NCI-H748 (cell line): Measurements from ENCODE around the gene DMD.

Experiments
- DNase-seq: peaks from one replicate; lab custom pipeline; 2025; ENCODE audit not compliant: unreplicated experiment; lab: John Stamatoyannopoulos, UW

DMD gene

DNA sequence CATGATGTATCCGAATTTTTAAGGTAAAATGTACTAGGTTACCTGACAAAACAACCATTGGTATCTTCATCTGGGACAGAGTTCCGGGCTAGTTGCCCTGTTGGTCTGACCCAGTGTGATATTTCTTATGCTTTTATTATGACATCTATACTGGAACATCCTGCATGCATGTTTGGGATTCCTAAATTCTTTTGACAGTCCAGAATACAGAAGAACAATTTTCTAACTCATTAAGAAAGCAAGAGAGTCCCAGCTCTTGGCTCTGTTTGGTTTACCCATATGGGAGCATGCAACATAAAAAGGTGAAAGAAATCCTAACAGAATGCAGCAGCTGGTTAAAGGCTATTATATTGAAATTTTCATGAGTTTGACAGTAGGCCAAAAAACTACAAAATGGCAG, 1891.8 kb downstream of the DMD start:
- no peak for DNase-seq

DNA sequence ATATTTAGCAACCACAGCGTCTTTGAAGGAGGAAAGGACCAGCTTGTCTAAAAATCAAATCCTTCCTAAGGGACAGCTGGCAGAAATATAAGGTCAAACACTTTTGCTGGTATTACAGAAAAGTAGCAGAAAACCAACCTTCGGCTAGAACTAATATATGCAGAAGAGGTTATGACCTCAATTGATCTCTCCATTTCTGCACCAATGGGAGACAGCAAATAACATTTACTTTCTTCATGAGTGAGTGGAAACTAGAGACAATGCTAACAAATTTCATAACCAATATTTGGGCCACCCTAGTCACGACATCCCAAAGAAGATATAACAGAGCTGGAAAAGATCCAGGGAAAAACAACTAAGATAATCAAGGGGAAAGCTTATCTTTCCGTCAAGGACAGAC, 1892.5 kb downstream of the DMD start:
- DNase-seq = no peak

DNA sequence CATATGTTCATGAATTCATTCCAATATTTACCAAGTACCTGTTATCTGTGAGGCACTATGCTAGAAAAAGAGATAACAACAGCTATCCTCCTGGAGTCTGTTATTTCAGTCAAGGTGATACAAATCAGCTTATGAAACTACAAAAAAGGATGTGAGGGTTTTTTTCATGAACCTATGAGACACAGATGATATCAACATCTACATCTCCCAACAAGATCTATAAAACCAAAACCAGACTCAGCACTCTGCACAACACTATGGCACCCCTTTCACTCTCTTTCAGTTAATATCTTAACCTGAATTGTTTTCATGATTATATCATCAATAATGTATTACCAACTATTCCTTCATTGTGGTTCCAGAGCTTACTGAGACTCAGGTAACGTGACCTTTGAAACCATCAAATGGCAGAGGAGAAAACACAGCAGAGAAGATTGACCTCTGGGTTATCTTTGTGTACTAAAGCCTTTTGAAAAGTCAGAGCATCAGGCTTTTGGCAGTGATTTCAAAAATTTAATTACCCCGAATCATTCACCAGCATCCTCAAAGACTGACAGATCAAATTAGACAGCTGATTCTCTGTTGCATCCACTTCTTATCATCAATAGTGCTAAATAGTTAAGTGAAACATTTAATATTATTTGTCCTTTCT, 1894.9 kb downstream of the DMD start:
- DNase-seq = peak; percentile 21

DNA sequence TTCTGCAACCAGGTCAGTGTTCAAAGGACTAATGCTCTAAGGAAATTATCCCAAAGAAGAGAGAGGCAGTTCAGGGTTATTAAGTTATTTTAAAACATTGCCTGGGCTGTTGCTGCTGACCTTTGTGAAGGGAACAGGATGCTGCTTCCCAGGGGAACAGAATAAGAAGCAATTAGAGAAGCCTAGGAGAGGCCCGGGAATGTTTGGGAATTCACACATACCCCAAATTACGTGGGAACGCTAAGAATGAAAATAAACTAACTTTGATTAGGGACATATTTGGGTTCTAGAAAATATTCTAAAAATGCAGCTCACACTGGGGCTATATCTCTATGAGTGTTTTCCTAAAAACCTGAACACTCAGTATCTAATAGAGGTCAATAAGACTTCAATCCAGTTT, 1896.4 kb downstream of the DMD start:
- DNase-seq = no peak

DNA sequence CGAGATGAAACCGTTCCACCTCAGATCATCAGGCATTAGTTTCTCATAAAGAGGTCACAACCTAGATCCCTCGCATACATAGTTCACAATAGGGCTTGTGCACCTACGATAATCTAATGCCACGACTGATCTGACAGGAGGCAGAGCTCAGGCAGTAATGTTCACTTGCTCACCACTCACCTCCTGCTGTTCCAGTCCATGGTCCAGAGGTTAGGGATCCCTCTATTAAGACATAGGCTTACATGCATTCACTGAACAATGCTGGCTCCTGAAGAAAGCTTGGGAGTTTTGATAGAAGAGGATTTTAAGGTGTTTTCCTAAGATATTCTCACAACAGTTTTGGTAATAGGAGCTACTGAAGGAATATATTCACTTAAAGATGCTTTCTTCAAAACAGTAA, 1903.4 kb downstream of the DMD start:
- no peak for DNase-seq

DNA sequence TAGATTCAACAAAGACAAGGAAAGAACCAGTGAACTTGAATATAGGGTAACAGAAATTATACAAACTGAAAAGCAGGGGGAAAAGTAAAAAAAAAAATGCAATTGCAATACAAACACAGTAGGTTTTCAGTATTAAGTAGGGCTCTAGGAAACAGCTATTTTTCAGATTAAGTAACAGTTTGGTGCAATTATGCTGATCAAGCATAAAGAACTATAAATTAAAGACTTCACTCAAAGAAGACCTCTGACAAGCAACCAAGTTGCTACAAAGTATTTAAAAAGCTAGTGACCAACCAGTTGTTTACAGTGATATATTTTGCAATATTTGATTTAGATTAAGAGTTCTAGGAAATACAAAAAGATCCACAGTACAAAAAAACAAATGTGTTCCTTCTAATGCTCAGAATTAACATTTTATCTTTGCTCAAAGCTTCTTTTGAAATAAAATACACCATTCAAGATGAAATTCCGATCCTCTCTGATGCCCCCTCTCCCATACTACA, 1908.7 kb downstream of the DMD start:
- no peak for DNase-seq

DNA sequence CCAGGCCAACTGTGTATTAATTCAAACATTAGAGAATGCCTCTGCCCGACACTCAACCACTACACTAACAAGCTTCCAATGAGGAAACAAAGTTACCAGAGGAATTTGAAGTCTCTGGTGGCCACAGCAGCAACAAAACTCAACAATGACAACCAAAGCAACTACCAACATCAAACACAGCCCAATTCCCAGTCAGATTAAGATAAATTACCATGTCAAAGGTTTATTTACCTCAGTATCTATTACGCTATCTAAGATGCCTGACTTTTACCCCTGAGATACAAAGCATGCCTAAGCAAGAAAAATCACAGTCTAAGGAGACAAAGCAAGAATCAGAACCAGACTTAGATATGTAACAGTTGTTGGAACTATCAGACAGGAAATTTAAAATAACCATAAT, 1909.4 kb downstream of the DMD start:
- DNase-seq = no peak

DNA sequence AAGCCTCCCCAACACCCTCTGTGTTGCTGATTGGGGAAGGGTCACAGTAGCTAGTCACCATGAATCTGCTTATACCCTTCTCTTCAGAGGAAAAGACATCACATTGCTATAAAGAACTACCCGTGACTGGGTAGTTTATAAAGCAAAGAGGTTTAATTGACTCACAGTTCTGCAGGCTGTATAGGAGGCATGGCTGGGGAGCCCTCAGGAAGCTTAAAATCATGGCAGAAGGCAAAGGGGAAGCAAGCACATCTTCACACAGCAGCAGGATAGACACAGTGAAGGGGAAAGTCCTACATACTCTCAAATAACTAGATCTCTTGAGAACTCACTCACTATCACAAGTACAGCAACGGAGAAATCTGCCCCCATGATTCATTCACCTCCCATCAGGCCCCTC, 1910.1 kb downstream of the DMD start:
- no peak for DNase-seq

DNA sequence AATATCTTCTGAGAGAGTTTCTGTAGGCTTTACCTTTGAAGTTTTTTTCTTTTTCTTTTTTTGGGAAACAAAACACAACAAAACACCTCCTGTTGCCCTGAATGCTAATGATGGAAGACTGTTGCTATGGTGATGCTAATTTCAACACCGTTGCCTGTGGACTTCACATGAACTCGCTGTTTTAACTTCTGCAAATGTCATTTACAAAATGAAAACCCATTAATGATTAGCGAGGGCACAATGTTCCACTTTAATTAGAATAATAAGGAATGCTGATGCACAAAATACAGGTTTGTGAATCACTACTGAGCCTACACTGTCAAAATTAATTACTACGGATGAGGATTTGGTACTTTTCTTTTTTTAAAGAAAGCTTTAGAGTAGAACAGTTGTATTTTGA, 1912.4 kb downstream of the DMD start:
- no peak for DNase-seq

DNA sequence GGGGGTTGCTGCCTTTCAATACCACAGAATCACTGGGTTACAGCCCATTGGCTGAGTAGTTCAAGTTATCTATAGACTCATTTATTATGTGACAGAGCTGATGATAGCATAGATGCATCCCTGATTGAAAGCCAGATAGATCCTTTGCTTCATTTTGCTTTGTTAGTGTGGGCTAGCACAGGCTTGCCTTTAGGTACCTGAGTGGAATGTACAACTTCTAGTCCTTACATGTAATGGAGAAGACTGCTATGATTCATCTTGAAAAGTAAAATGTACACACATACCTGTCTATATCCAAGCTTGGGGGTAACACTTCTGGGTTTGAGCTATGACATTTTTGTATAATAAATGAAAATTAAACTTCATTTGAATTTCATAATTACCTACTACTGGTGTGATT, 1913.5 kb downstream of the DMD start:
- DNase-seq = no peak

DNA sequence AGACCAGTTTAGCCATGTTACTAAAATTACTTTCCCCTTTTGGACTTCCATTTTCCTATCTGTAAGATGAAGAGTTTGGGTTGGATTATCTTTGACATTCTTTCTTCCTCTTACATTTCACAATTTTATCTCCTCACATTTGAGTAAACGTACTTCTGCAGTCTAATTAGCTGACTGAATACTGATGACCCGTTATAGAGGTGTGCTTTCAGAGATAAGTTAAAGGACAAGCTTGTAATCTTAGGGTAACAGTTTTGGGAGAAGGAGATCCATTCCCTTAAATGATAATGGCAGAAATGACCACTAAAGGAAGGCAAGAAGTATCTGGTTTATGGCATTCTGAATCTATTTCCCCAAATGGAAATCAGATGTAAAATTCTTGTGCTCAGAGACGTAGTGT, 1916.9 kb downstream of the DMD start:
- DNase-seq = no peak

DNA sequence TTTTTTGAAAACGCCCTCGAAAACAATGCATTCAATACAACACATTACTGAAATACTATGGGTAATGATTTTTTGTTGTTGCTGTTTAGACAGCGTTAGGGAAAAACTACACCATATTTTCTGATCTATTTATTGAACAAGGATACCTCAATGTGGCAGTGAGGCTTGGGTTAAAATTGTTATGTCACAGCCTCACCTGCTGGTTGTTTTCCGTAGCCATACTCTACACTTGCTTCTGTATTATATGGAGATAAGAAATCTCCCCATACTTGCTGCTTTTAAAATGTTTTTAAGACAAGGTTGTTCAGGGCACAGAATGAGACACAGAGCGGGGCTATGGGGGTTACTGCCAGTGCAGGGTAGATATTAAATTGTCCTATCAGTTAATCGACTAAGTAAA, 1917.9 kb downstream of the DMD start:
- DNase-seq = peak; percentile 6

DNA sequence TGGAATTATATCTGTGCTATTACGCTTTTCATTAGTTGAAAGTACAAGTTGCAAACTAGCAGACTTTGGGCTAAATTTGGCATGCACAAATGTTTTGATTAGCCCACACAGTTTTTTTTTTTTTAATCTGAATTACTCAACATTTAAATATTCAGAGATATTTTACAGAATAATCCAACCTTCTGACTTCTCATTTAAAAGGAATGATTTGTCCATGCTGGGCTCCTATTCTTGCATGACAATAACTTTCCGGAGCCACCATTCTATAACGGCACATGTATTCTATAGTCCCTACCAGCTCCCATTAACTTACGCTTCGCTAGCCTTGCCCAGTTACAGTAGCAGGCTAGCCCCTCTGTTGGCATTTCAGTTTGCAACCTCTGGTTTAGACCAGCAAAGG, 1920.2 kb downstream of the DMD start:
- no peak for DNase-seq

DNA sequence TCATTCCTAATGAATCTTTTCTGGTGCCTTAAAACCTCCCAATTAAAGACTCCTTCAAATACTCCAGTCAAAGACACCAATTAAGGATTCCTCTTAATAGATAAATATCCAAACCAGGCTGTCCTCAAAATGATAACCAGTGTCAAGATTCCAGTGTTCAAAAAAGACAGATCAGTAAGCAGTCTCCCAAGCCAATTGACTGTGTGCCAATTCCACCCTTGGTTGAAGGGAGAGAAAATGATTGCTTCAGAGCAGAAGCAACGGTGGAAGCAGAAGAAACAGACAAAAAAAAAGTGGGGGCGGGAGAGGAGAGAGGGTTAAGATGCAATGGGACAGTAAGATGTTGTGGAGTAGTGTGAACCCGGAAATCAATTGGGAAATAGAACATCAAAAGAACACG, 1923.5 kb downstream of the DMD start:
- no peak for DNase-seq

DNA sequence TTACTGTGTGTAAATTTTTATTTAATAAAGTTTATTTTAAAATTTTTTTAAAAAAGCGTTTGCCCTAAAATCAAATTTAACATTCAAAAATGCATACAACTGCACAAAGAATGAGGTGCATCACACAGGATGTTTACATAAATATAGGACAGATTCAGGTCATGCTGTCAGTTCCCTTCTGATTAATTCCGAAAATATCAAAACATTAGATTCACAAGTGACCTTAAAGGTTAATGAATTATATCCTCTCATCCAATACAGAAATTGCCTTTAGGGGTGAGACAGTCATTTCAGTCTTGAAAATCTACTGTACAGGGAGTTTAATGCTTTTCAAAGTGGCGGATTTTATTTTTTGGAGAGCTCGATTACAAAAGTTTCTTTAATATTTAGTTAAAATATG, 1930.8 kb downstream of the DMD start:
- DNase-seq = no peak

DNA sequence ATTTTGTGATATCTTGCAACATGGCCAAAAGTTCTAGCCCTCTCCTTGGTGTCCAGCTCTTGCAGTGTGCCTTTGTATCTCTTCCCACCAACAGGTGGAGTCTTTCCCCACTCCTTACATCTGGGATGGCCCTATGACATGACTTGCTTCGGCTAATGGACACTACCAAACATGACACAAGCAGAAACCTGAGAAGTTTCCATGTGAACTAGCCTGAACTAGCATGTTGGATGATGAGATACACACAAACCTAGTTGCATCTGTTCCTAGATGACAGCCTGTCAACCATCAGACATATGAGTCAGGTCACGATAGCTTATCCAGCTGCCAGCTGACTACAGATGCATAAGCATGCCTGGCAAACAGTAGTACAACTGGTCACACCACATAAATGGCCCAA, 1932.0 kb downstream of the DMD start:
- DNase-seq = peak; percentile 12

DNA sequence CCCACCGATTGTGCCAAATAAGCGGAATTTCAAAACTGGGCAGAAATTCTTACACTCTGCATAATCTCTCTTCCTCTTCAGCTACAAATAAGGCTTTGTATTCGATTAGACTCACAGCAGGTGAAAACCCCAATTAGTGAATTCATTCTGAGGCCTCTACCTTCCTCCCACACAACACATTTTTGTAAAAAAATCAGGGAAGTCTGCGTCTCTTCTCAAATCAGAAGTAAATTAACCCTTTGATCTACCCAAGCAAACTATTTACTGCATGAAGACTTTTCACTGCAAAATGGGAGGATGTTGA, 1938.9 kb downstream of the DMD start:
- DNase-seq = no peak

DNA sequence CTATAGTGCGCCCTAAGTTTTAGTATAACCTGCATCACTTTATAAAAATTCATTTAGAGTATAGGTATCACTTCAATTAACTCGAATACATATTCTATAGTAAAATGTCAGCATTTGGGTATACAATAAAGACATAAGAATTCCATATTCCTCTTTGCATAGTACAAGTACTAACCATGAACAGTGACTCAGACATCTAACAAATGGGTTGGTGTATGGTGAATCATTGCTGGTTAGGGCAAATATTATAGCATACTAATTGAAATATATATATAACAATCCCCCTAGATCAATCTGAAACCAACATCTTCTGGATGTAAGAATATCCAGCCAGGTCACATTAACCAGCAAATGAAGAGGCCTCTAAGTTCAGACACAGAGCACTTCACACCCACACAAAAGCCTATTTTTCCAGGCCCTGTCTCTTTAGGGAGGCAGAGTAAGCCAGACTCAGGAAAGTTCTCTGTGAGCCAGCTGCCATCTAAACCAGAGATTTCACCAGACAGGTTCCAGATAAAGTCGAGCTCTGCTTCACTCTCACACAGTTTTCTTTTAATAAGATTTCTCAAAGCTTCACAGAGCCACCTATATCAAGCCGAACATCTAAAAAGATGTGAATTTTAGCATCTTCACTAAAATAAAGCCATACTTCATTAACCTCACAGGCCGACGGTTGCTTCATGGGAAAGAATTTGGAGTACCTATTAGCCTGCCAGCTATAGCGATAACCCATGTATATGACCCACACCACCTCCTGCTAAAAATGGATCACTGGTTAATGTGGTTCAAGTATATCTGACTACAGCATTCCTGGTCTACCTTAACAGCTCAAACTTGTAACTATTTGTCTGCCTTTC, 1939.5 kb downstream of the DMD start:
- DNase-seq = no peak

DNA sequence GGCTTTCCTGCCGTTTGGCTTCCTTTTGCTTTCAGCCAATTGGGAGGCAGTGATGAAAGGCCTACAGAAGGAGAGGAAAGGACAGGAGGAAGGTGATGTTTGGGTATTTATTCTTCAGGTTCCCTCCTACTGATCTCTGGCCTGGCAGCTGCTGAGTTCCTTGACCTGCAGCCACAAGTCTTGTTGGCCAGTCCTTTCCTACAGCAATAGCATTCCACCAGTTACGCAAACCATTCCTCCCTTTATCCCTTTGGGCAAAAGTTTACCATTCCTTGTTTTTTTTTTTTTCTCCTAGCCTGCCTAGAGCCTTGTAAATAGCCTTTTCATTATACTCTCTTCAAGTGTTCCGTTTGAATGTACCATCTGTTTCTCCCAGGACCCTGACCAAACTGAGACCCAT, 1941.4 kb downstream of the DMD start:
- DNase-seq = no peak

DNA sequence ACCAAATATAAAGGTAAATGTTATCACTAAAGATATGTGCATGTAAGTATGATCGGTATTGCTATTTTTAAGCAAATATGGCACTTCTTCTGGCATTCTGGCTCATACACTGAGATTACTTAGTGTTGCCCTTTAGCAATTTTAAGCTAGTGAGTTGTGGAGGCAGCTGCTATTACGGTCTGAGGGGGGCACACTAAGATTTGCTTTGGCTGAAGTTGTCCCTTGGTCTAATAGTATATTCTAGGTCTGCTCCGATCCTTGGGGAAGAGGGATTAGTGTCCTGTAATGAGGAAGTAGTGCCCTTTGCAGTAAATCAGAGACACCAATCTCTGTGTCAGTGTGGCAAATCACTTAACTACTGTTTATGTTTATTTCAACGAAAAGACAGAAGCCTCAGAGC, 1943.0 kb downstream of the DMD start:
- DNase-seq = peak; percentile 5

DNA sequence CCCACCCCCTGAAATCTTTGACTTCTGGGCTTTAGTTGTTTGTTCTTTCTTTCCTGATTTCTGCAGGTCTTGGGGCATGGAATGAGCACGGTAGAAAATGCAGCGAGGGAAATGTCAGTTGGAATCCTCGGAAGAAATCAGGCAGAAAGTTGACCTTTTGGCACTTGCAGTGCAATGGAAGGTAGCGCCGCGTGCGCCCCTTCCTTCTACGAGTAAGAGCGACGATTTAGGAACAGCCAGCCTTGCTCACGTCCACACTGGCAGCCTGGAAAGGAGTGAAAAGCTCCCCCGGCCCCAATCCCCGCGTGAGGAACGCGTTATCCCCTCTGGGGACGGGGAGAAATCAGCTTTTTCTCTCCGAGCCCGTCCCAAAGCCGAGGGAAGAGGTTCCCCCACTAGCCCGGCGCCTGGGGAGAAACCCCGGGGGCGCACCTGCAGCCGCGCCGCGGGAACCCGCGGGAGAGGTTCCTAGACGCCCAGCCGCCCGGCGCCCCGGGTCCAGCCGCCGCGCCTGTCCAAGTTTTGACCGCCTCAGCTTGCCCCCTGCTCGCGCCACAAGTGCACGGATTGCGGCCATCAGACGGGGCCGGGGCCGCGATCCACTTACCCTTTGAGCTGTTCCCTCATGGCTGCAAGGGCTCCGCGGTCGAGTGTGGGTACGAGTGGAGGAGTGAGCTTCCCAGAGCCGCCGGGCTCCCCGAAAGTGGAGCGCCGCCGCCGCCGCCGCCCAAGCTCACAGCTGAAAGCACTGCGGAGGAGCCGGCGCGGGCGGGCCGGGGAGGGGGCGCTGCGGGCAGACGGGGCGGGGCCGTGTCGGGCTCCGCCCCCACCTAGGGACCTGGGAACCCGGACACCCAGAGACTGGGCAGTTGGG, 1944.9 kb downstream of the DMD start:
- DNase-seq = peak; percentile 53

DNA sequence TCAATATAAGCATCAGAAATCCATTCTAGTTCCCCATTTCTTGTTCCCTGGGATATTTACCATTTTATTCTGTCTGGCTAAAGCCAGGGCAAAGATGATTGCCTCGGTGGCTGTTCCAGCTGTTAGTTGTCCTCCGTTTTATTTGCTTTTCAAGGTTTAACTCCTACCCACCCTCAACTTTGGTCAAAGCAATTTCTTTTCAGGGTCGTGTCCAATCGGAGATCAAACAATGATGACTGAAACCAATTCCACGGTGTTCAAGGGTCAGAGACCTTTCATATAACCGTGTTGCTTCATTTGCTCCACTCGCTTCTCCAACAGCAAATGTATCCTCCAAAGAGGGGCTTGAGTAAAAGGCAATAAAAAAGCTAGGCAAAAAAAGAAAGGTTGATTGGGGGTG, 1946.0 kb downstream of the DMD start:
- DNase-seq = no peak
